Measurements from ENCODE around the gene CARD11.

The CARD11 gene

GRCh38 chr7:2880051-2880450, 163.6 kb downstream of the CARD11 start:
- H3K36me3 ChIP-seq, result no peaks in the 10 kb centered on the region
- H3K4me1 ChIP-seq, result peaks cover 93% of the 10 kb centered on the region
- TF ChIP-seq Cebpa-rat (IDR thresholded peaks at IDR 0.05), result no peak
- H3K27me3 ChIP-seq, result no peaks in the 10 kb centered on the region
- H3K9ac ChIP-seq, result no peak overlapping the region
- no peaks in the 10 kb centered on the region for H3K9me3 ChIP-seq
- peak overlapping the region; percentile 77 for H3K4me2 ChIP-seq
- no peak overlapping the region for H3K27ac ChIP-seq
- no peaks in the 10 kb centered on the region for H4K20me1 ChIP-seq
- H3K4me3 ChIP-seq, result no peak overlapping the region

DNA sequence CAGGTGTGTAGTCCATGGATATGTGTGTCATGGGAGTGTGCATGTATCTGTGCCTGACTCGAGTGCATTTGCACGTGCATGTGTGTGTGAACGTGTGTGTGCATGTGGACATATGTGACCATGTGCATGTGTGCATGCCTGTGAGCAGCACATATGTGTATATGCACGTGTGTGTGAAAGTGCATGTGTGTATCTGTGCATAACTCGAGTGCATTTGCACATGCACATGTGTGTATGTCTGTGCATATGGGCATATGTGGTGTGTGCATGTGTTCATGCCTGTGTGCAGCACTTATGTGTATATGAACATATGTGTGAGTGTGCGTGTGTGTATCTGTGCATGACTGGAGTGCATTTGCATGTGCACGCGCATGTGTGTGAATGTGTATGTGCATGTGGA, 164.3 kb downstream of the CARD11 start:
- Histone ChIP-seq H3K4me1 (peaks cover 100% of the 10 kb centered on the region), H3K36me3 (no peaks in the 10 kb centered on the region), H3K9ac (no peak overlapping the region), H3K9me3 (no peaks in the 10 kb centered on the region), H3K27me3 (no peaks in the 10 kb centered on the region), H3K4me2 (peak overlapping the region; percentile 77), H3K4me3 (no peak overlapping the region), H4K20me1 (no peaks in the 10 kb centered on the region), H3K27ac (no peak overlapping the region)
- no peak for TF ChIP-seq Cebpa-rat (IDR thresholded peaks at IDR 0.05)

DNA sequence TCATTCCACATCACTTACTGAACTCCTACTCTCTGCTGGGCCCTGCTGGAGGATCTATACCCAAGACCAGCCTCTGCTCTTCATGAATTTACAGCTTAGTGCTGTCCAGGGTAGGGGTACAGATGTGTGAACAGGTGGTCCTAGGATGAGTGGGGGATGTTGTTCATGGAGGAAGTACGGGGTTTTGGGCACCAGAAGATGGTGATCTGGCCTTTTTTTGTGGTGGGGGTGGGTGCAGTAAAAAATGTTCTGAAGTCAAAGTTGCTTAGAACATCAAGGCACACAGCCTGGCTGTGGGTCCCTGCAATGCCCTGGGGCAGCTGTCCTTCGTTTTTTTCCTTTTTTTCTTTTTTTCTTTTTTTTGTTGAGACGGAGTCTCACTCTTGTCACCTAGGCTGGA, 165.4 kb downstream of the CARD11 start:
- Histone ChIP-seq H3K9me3 (no peaks in the 10 kb centered on the region), H3K4me2 (peak overlapping the region; percentile 77), H3K36me3 (no peaks in the 10 kb centered on the region), H3K4me3 (no peak overlapping the region), H3K27me3 (no peaks in the 10 kb centered on the region), H3K27ac (peak overlapping the region; percentile 37), H4K20me1 (no peaks in the 10 kb centered on the region), H3K4me1 (peaks cover 100% of the 10 kb centered on the region), H3K9ac (no peak overlapping the region)
- no peak for TF ChIP-seq Cebpa-rat (IDR thresholded peaks at IDR 0.05)

GRCh38 chr7:2876031-2876731, 167.5 kb downstream of the CARD11 start:
- Histone ChIP-seq H3K4me2 (peak overlapping the region; percentile 98), H3K4me1 (peaks cover 100% of the 10 kb centered on the region), H3K27ac (0 out of 2 replicates have a peak overlapping the region, but pooled peaks have one; percentile 11), H3K9me3 (no peaks in the 10 kb centered on the region), H3K9ac (peak overlapping the region; percentile 9; the same call in 1 of the 2 replicates), H3K36me3 (no peaks in the 10 kb centered on the region), H3K4me3 (no peak overlapping the region), H3K27me3 (no peaks in the 10 kb centered on the region), H4K20me1 (no peaks in the 10 kb centered on the region)
- no peak for TF ChIP-seq Cebpa-rat (IDR thresholded peaks at IDR 0.05)

DNA sequence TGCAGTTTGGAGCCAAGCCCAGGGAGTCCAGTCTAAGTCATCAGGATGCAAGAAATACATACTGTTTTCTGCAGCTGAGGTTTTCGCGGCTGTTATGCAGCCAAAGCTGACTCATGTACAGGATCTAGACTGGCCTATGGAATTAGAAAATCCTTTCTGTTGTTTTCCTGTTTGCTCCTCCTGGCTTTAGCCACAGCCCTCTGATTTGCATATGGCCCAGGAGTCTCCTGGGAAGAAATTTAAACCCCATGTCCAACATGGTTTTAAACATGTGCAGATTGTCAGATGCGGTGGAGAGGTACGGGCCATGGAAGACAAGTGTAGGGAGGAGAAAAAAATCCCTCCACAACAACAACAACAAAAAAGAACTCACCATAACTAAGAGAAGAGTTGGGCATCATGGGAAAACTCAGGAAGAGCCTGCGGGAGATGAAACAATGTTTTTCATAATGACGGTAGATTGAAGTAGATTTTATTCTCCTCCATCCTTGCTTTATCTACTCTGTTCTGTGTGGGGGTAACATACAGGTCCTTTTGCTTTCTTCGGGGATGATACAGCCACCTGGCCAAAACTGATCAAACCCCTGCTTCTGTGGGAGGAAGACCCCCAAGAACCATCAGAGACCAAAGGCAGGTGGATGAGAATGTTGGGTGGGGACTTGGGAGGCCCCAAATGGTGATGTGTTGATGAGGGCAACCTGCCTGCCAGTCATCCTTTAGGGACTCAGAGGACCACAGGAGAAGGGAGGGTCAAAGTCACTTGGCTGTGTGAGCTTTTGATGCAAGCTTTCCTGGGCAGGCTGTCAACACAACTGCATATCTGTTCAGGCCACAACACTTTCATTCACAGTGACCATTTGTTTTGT, 169.7 kb downstream of the CARD11 start:
- H3K9me3 ChIP-seq, result no peaks in the 10 kb centered on the region
- peak overlapping the region; percentile 30; the same call in 1 of the 2 replicates for H3K4me3 ChIP-seq
- no peak for TF ChIP-seq Cebpa-rat (IDR thresholded peaks at IDR 0.05)
- peak overlapping the region; percentile 98 for H3K4me2 ChIP-seq
- no peaks in the 10 kb centered on the region for H4K20me1 ChIP-seq
- H3K27ac ChIP-seq, result peak overlapping the region; percentile 66
- H3K36me3 ChIP-seq, result no peaks in the 10 kb centered on the region
- H3K9ac ChIP-seq, result peak overlapping the region; percentile 59; the same call in 1 of the 2 replicates
- H3K27me3 ChIP-seq, result no peaks in the 10 kb centered on the region
- H3K4me1 ChIP-seq, result peaks cover 100% of the 10 kb centered on the region

GRCh38 chr7:2873146-2873545, 170.5 kb downstream of the CARD11 start:
- no peaks in the 10 kb centered on the region for H4K20me1 ChIP-seq
- no peak for TF ChIP-seq Cebpa-rat (IDR thresholded peaks at IDR 0.05)
- H3K36me3 ChIP-seq, result no peaks in the 10 kb centered on the region
- H3K27me3 ChIP-seq, result no peaks in the 10 kb centered on the region
- H3K4me3 ChIP-seq, result peak overlapping the region; percentile 30; the same call in 1 of the 2 replicates
- no peaks in the 10 kb centered on the region for H3K9me3 ChIP-seq
- H3K4me2 ChIP-seq, result peak overlapping the region; percentile 98
- H3K9ac ChIP-seq, result peak overlapping the region; percentile 59; the same call in 1 of the 2 replicates
- peaks cover 100% of the 10 kb centered on the region for H3K4me1 ChIP-seq
- H3K27ac ChIP-seq, result peak overlapping the region; percentile 66

DNA sequence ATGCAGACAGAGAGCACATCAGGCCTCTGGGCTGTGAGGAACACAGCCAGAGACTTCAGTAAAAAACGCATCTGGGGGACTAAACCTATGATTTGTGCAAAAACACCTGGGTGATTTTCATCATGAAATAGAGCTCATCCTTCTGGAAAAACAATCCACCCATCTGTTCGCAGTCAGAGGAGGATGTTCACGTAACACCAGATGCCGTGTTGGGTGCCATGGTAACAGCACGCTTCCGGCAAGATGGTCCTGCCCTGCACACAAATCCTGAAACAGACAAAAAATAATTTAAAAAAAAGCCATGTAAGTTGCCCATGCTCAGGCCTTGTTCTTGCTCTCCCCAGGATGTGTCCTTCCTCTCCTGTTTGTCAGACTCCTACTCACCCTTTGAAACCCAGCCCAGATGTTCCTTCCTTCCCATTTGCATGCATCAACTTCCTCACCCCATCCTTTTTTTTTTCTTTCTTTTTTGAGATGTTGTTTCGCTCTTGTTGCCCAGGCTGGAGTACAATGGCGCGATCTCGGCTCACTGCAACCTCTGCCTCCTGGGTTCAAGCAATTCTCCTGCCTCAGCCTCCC, 171.3 kb downstream of the CARD11 start:
- TF ChIP-seq Cebpa-rat (IDR thresholded peaks at IDR 0.05), result no peak
- H3K4me1 ChIP-seq, result peaks cover 99% of the 10 kb centered on the region
- H3K4me2 ChIP-seq, result peak overlapping the region; percentile 98
- H3K4me3 ChIP-seq, result no peak overlapping the region
- no peaks in the 10 kb centered on the region for H4K20me1 ChIP-seq
- no peak overlapping the region; the same call in none of the 2 replicates for H3K27ac ChIP-seq
- no peaks in the 10 kb centered on the region for H3K36me3 ChIP-seq
- H3K27me3 ChIP-seq, result no peaks in the 10 kb centered on the region
- H3K9me3 ChIP-seq, result no peaks in the 10 kb centered on the region
- H3K9ac ChIP-seq, result no peak overlapping the region

DNA sequence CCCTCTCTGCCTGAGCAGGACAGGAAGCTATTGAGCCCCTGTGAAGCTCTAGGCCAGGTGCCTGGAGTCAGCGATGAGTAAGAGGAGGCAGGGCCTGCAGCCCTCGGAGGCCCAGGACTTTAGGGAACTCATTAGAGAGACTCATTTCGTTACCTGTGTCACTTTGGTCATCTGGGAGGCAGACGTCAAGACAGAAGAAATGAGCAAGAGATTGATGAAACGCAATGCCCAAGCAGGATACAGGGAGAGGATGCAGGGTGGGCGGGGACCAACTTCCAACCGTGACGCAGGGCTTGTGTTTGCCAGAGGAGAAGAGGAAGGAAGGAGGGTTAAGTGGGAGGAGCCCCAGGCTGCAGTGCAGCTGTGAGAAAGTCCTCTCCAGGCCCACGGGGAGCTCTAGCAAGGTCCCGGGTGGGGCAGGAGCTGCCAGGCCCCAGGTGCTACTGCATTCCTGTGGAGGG, 173.2 kb downstream of the CARD11 start:
- Histone ChIP-seq H3K36me3 (peaks cover 8% of the 10 kb centered on the region; the same call in 1 of the 2 replicates), H3K27ac (peak overlapping the region; percentile 90), H3K9me3 (no peaks in the 10 kb centered on the region), H3K4me3 (peak overlapping the region; percentile 67), H3K4me2 (peak overlapping the region; percentile 98), H4K20me1 (no peaks in the 10 kb centered on the region), H3K9ac (peak overlapping the region; percentile 77), H3K4me1 (peaks cover 98% of the 10 kb centered on the region), H3K27me3 (no peaks in the 10 kb centered on the region)
- no peak for TF ChIP-seq Cebpa-rat (IDR thresholded peaks at IDR 0.05)

- no peaks in the 10 kb centered on the region for H4K20me1 ChIP-seq
- peak overlapping the region; percentile 98 for H3K4me2 ChIP-seq
- peaks cover 98% of the 10 kb centered on the region for H3K4me1 ChIP-seq
- H3K27ac ChIP-seq, result peak overlapping the region; percentile 90
- H3K9ac ChIP-seq, result peak overlapping the region; percentile 77
- H3K27me3 ChIP-seq, result no peaks in the 10 kb centered on the region
- no peak for TF ChIP-seq Cebpa-rat (IDR thresholded peaks at IDR 0.05)
- peaks cover 8% of the 10 kb centered on the region; the same call in 1 of the 2 replicates for H3K36me3 ChIP-seq
- H3K9me3 ChIP-seq, result no peaks in the 10 kb centered on the region
- H3K4me3 ChIP-seq, result peak overlapping the region; percentile 67
Observed at GRCh38 chr7:2869981-2870380, 173.7 kb downstream of the CARD11 start.
